ENCODE results near the gene PCCA.

PCCA gene

DNA sequence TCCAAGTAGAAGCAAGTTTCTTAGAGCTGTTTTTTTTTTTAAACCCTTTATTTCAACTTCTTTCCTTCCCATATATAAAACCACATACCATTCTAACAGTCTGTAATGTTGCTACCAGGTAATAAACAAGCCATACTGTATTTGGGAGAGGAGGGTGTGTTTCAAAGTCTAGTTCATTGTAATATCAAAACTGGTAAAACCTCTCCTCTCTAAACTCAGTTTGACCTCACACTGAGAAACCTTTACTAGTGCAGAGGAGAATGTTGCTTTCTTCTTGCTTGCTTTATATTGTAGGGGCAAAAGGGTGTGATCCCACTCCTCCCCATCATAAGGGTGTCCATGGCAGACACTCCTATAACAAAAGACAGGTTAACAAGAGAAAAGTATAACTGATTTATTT lies 344.6 kb downstream of the PCCA start:
- H2AK5ac ChIP-seq (ENCODE audit: low read length): no peak overlapping the region
- H4K12ac ChIP-seq (ENCODE audit: low read depth, low read length): no peak overlapping the region
- no peak overlapping the region for H2BK5ac ChIP-seq (ENCODE audit: low read depth, low read length, poor library complexity)
- H3K27me3 ChIP-seq (ENCODE audit: insufficient read depth, low read length): no peaks in the 10 kb centered on the region
- no peak overlapping the region for H4K8ac ChIP-seq (ENCODE audit: low read depth, low read length)
- no peak overlapping the region for H3K23ac ChIP-seq (ENCODE audit: low read length)
- H3K18ac ChIP-seq (ENCODE audit: low read length): no peak overlapping the region
- no peak overlapping the region for H3K14ac ChIP-seq (ENCODE audit: low read length)
- no peaks in the 10 kb centered on the region for H3K79me1 ChIP-seq (ENCODE audit: low read length)
- H3K4me1 ChIP-seq (ENCODE audit: control insufficient read depth in 1 of 2, insufficient read depth in 2 of 2, low read length in 2 of 2): peaks cover 0 to 9% of the 10 kb centered on the region in 2 experiments
- H2AFZ ChIP-seq (ENCODE audit: insufficient read depth, low read length, poor library complexity): no peak overlapping the region
- no peaks in the 10 kb centered on the region for H3K9me3 ChIP-seq (ENCODE audit: insufficient read depth, low read depth, low read length)
- no peak overlapping the region for H3K4me2 ChIP-seq (ENCODE audit: low read length)
- no peak for DNase-seq
- H3K79me2 ChIP-seq (ENCODE audit: control insufficient read depth, insufficient read depth, low read length, poor library complexity): no peaks in the 10 kb centered on the region
- H3K9ac ChIP-seq (ENCODE audit: low read length): no peak overlapping the region
- no peak overlapping the region for H3K27ac ChIP-seq (ENCODE audit: low read depth, low read length)
- H3K4ac ChIP-seq (ENCODE audit: low read depth, low read length): no peak overlapping the region
- H4K91ac ChIP-seq (ENCODE audit: low read depth, low read length): no peak overlapping the region
- H2BK12ac ChIP-seq (ENCODE audit: low read length): no peak overlapping the region
- H2BK120ac ChIP-seq (ENCODE audit: insufficient read depth, low read length, poor library complexity): no peak overlapping the region
- H3K4me3 ChIP-seq (ENCODE audit: low read depth, low read length): no peak overlapping the region
- H3K36me3 ChIP-seq (ENCODE audit: control insufficient read depth in 1 of 2, insufficient read depth in 2 of 2, low read length in 2 of 2): no peaks in the 10 kb centered on the region

DNA sequence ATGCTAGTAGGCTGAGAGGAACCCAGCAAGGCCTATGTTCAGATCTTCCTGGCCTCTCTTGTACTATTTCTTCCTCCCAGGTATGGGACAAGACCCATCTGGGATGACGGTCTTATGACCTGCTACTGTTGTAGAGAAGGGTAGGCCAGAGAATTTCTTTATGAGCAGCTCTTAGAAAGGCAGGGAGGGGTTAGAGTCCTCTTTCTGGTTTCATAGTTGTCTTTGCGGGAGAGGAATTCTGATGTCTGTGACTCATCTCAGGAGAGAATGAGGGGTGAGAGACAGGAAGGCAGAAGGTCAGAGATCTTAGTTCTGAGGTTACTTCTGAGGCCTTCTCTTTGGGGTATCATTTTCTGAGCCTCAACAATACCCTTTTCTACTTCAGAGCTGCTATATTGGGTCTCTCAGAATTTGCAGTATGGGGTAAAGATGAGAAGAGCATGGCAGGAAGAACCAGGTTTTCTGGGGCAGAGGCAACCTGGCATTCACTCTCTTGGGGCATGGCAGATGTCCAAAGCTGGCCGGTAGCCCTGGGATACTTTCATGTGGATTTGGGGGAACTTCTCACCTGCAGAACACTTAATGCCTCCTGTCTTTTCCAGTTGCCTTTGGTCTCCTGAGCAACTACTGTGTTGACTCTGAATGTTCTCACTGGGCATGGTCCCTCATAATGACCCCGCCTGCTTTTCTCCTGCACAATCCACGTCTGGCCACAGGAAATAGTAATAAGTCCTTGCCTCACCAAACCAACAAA lies 345.3 kb downstream of the PCCA start:
- H3K4me2 ChIP-seq (ENCODE audit: low read length): no peak overlapping the region
- no CpG with 5 or more reads among the region's 5 CpGs for WGBS (ENCODE audit: extremely low coverage, insufficient coverage, insufficient read length)
- no peak overlapping the region for H3K4me3 ChIP-seq (ENCODE audit: low read depth, low read length)
- no peak overlapping the region for H4K12ac ChIP-seq (ENCODE audit: low read depth, low read length)
- H3K27me3 ChIP-seq (ENCODE audit: insufficient read depth, low read length): no peaks in the 10 kb centered on the region
- H2BK5ac ChIP-seq (ENCODE audit: low read depth, low read length, poor library complexity): no peak overlapping the region
- no peak overlapping the region for H3K27ac ChIP-seq (ENCODE audit: low read depth, low read length)
- H2AFZ ChIP-seq (ENCODE audit: insufficient read depth, low read length, poor library complexity): no peak overlapping the region
- no peak overlapping the region for H2BK12ac ChIP-seq (ENCODE audit: low read length)
- no peak overlapping the region for H4K8ac ChIP-seq (ENCODE audit: low read depth, low read length)
- no peak overlapping the region for H3K18ac ChIP-seq (ENCODE audit: low read length)
- no peak overlapping the region for H3K9ac ChIP-seq (ENCODE audit: low read length)
- H3K9me3 ChIP-seq (ENCODE audit: insufficient read depth, low read depth, low read length): no peaks in the 10 kb centered on the region
- H3K79me2 ChIP-seq (ENCODE audit: control insufficient read depth, insufficient read depth, low read length, poor library complexity): no peaks in the 10 kb centered on the region
- no peak overlapping the region for H2BK120ac ChIP-seq (ENCODE audit: insufficient read depth, low read length, poor library complexity)
- no peak overlapping the region for H4K91ac ChIP-seq (ENCODE audit: low read depth, low read length)
- H3K4me1 ChIP-seq (ENCODE audit: control insufficient read depth in 1 of 2, insufficient read depth in 2 of 2, low read length in 2 of 2): peaks cover 0 to 9% of the 10 kb centered on the region in 2 experiments
- no peak overlapping the region for H3K14ac ChIP-seq (ENCODE audit: low read length)
- no peaks in the 10 kb centered on the region for H3K36me3 ChIP-seq (ENCODE audit: control insufficient read depth in 1 of 2, insufficient read depth in 2 of 2, low read length in 2 of 2)
- DNase-seq: no peak
- no peaks in the 10 kb centered on the region for H3K79me1 ChIP-seq (ENCODE audit: low read length)
- no peak overlapping the region for H2AK5ac ChIP-seq (ENCODE audit: low read length)
- no peak overlapping the region for H3K23ac ChIP-seq (ENCODE audit: low read length)
- no peak overlapping the region for H3K4ac ChIP-seq (ENCODE audit: low read depth, low read length)

DNA sequence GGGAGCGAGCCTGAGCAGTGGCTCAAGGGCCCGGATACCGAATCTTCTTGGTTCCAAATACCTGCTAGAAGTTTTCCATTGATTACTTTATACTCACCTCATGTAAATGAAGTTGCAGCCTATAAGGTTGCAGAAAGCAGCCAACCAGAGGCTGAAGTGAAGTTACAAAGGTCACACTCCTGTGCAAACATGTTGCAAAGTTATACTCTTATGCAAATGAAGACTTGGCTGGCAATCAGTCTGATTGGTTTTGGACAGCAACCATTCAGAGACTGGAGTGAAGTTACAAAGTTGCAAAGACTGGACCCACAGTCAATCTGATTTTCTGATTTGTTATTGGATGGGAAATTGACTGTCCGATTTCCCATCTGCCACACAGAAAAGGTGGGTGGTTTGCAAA lies 347.2 kb downstream of the PCCA start:
- Histone ChIP-seq H3K4ac (ENCODE audit: low read depth, low read length) (no peak overlapping the region), H3K18ac (ENCODE audit: low read length) (no peak overlapping the region), H3K36me3 (ENCODE audit: control insufficient read depth in 1 of 2, insufficient read depth in 2 of 2, low read length in 2 of 2) (no peaks in the 10 kb centered on the region), H3K14ac (ENCODE audit: low read length) (no peak overlapping the region), H3K9ac (ENCODE audit: low read length) (no peak overlapping the region), H3K27ac (ENCODE audit: low read depth, low read length) (no peak overlapping the region), H2BK120ac (ENCODE audit: insufficient read depth, low read length, poor library complexity) (no peak overlapping the region), H2AK5ac (ENCODE audit: low read length) (no peak overlapping the region), H4K12ac (ENCODE audit: low read depth, low read length) (no peak overlapping the region), H3K79me2 (ENCODE audit: control insufficient read depth, insufficient read depth, low read length, poor library complexity) (no peaks in the 10 kb centered on the region), H4K8ac (ENCODE audit: low read depth, low read length) (no peak overlapping the region), H3K79me1 (ENCODE audit: low read length) (no peaks in the 10 kb centered on the region), H3K4me2 (ENCODE audit: low read length) (no peak overlapping the region), H2BK12ac (ENCODE audit: low read length) (no peak overlapping the region), H3K4me1 (ENCODE audit: control insufficient read depth in 1 of 2, insufficient read depth in 2 of 2, low read length in 2 of 2) (peaks cover 0 to 9% of the 10 kb centered on the region in 2 experiments), H3K4me3 (ENCODE audit: low read depth, low read length) (no peak overlapping the region), H4K91ac (ENCODE audit: low read depth, low read length) (no peak overlapping the region), H3K27me3 (ENCODE audit: insufficient read depth, low read length) (no peaks in the 10 kb centered on the region), H2AFZ (ENCODE audit: insufficient read depth, low read length, poor library complexity) (no peak overlapping the region), H2BK5ac (ENCODE audit: low read depth, low read length, poor library complexity) (no peak overlapping the region), H3K23ac (ENCODE audit: low read length) (no peak overlapping the region), H3K9me3 (ENCODE audit: insufficient read depth, low read depth, low read length) (no peaks in the 10 kb centered on the region)
- no CpG with 5 or more reads among the region's 4 CpGs for WGBS (ENCODE audit: extremely low coverage, insufficient coverage, insufficient read length)
- no peak for DNase-seq

DNA sequence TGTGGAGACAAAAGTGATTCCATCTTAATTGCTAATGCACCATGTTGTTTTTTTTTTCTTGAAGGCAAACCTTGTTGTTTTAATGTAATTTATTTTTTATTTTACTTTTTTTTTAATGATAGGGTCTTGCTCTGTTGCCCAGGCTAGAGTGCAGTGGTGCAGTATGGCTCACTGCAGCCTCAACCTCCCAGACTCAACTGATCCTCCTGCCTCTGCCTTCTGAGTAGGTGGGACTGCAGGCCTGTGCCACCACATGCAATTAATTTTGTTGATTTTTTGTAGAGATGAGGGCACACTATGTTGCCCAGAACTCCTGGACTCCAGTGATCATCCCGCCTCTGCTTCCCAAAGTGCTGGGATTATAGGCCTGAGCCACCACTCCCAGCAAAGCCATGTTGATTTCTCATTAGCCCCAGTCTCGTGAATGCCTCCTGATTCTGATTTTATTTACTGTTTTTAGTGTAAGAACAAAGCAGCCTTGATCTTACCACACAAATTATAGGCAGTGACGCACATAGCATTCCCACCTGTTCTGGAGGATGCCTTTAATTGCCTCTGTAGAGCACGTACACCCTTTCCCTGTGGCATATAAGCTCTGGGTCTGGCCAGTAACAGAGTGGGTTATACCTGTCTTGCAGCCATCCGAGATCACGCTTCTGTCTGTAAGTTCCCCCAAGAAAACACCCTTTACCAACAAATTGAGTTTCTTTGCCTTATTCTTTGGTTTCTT lies 349.3 kb downstream of the PCCA start:
- no peak overlapping the region for H2BK12ac ChIP-seq (ENCODE audit: low read length)
- no peak overlapping the region for H3K14ac ChIP-seq (ENCODE audit: low read length)
- H4K91ac ChIP-seq (ENCODE audit: low read depth, low read length): no peak overlapping the region
- no peak overlapping the region for H3K9ac ChIP-seq (ENCODE audit: low read length)
- no peak overlapping the region for H3K4me2 ChIP-seq (ENCODE audit: low read length)
- no CpG with 5 or more reads among the region's 6 CpGs for WGBS (ENCODE audit: extremely low coverage, insufficient coverage, insufficient read length)
- H3K27me3 ChIP-seq (ENCODE audit: insufficient read depth, low read length): no peaks in the 10 kb centered on the region
- peaks cover 0 to 9% of the 10 kb centered on the region in 2 experiments for H3K4me1 ChIP-seq (ENCODE audit: control insufficient read depth in 1 of 2, insufficient read depth in 2 of 2, low read length in 2 of 2)
- no peak overlapping the region for H2AK5ac ChIP-seq (ENCODE audit: low read length)
- no peak overlapping the region for H3K27ac ChIP-seq (ENCODE audit: low read depth, low read length)
- no peak for DNase-seq
- H3K79me1 ChIP-seq (ENCODE audit: low read length): no peaks in the 10 kb centered on the region
- no peak overlapping the region for H3K18ac ChIP-seq (ENCODE audit: low read length)
- H3K9me3 ChIP-seq (ENCODE audit: insufficient read depth, low read depth, low read length): no peaks in the 10 kb centered on the region
- H3K36me3 ChIP-seq (ENCODE audit: control insufficient read depth in 1 of 2, insufficient read depth in 2 of 2, low read length in 2 of 2): no peaks in the 10 kb centered on the region
- H3K4ac ChIP-seq (ENCODE audit: low read depth, low read length): no peak overlapping the region
- no peak overlapping the region for H4K12ac ChIP-seq (ENCODE audit: low read depth, low read length)
- no peak overlapping the region for H3K4me3 ChIP-seq (ENCODE audit: low read depth, low read length)
- no peak overlapping the region for H2BK120ac ChIP-seq (ENCODE audit: insufficient read depth, low read length, poor library complexity)
- no peak overlapping the region for H3K23ac ChIP-seq (ENCODE audit: low read length)
- H2AFZ ChIP-seq (ENCODE audit: insufficient read depth, low read length, poor library complexity): no peak overlapping the region
- no peak overlapping the region for H4K8ac ChIP-seq (ENCODE audit: low read depth, low read length)
- H3K79me2 ChIP-seq (ENCODE audit: control insufficient read depth, insufficient read depth, low read length, poor library complexity): no peaks in the 10 kb centered on the region
- no peak overlapping the region for H2BK5ac ChIP-seq (ENCODE audit: low read depth, low read length, poor library complexity)
